GM12878 (cell line): ENCODE data around the gene WNK2. TPM values are rescaled to one million over a fixed set of nuclear protein-coding genes. Genes with fewer than 3 reads are reported as not detected.

Source experiments
- ATAC-seq: fragments of 200-7000 bp; cut with Tn5 transposase; 3 replicates; pipeline ENCODE4 v1.9.1; 2020; ENCODE audit warnings: mild to moderate bottlenecking, moderate library complexity
- BruUV-seq: library from RNA; stranded (reverse); fragments of 400-500 nt; replicated peaks from 2 replicates; lab custom pipeline; 2021; lab: Mats Ljungman, UMichigan
- CTCF ChIA-PET: fragments of 300-600 bp; sonication (Branson Sonifier 250); formaldehyde crosslinking; extraction: SDS; loops from one replicate; lab custom pipeline; 2021; ENCODE audit warnings: inconsistent platforms; lab: Yijun Ruan, JAX
- POLR2A ChIA-PET: fragments of 350-600 bp; formaldehyde crosslinking; extraction: SDS; loops from one replicate; lab custom pipeline; 2021; ENCODE audit warnings: inconsistent platforms; lab: Charles Lee
- RAD21 ChIA-PET: fragments of 300-600 bp; sonication (Branson Sonifier 250); formaldehyde crosslinking; loops from one replicate; lab custom pipeline; 2023; ENCODE audit warnings: antibody characterized with exemption; ENCODE audit not compliant: unreplicated experiment; lab: Charles Lee
- SMC1A ChIA-PET: fragments of 300-600 bp; sonication (Branson Sonifier 250); formaldehyde crosslinking; loops from one replicate; lab custom pipeline; 2023; ENCODE audit not compliant: unreplicated experiment, uncharacterized antibody; lab: Charles Lee
- DNase-seq: peaks from one replicate; pipeline ENCODE4 v3.0.0-alpha.2; 2011; ENCODE audit warnings: low read depth, low spot score
- FAIRE-seq: peaks from 3 replicates; lab custom pipeline; 2011; peaks lifted over from hg19 to GRCh38; lab: Jason Lieb, UNC
- H2AFZ ChIP-seq: 2 replicates; pipeline ENCODE4 v1.6.0; 2011; ENCODE audit warnings: low read depth, low read length, control low read depth; ENCODE audit not compliant: control insufficient read depth
- H3K27ac ChIP-seq: 2 replicates; pipeline ENCODE4 v1.5.1; 2011; ENCODE audit warnings: control low read depth; ENCODE audit not compliant: control insufficient read depth, insufficient read depth
- H3K27me3 ChIP-seq, 2 experiments: replicated peaks in 1 of 2; 2 replicates each; pipeline versions ENCODE4 v1.6.0 to v1.6.1; 2011; ENCODE audit warnings: low read length in 1 of 2; ENCODE audit not compliant: control insufficient read depth in 2 of 2, insufficient read depth in 2 of 2
- H3K36me3 ChIP-seq, 2 experiments: 2 replicates each; pipeline ENCODE4 v1.5.1; 2011; ENCODE audit warnings: low read length in 1 of 2; ENCODE audit not compliant: control insufficient read depth in 2 of 2, insufficient read depth in 2 of 2
- H3K4me1 ChIP-seq: 2 replicates; pipeline ENCODE4 v1.6.1; 2011; ENCODE audit warnings: mild to moderate bottlenecking, low read length, moderate library complexity, mixed read lengths; ENCODE audit not compliant: control insufficient read depth, insufficient read depth
- H3K4me2 ChIP-seq: 2 replicates; pipeline ENCODE4 v1.6.0; 2011; ENCODE audit warnings: control low read depth; ENCODE audit not compliant: control insufficient read depth, insufficient read depth
- H3K4me3 ChIP-seq: fragments of 200-600 bp; sonication (generic); 2 replicates; pipeline ENCODE4 v1.5.1; 2016
- H3K79me2 ChIP-seq: 2 replicates; pipeline ENCODE4 v1.6.0; 2011; ENCODE audit warnings: low read length; ENCODE audit not compliant: control insufficient read depth, insufficient read depth
- H3K9ac ChIP-seq: 2 replicates; pipeline ENCODE4 v1.8.0; 2011; ENCODE audit warnings: low read length, control low read depth, mixed read lengths; ENCODE audit not compliant: control insufficient read depth, insufficient read depth
- H3K9me3 ChIP-seq: replicated peaks from 3 replicates; pipeline ENCODE4 v1.5.1; 2011; ENCODE audit warnings: mild to moderate bottlenecking, low read length; ENCODE audit not compliant: control insufficient read depth, insufficient read depth
- H4K20me1 ChIP-seq: 2 replicates; pipeline ENCODE4 v1.6.0; 2011; ENCODE audit not compliant: control insufficient read depth, insufficient read depth
- BHLHE40 ChIP-seq, 2 experiments: fragments of 450-650 bp in 1 of 2; IDR thresholded peaks; 2 replicates each; pipeline ENCODE4 v1.6.1; 2011 to 2017; ENCODE audit warnings: low read depth in 2 of 2, borderline replicate concordance in 1 of 2, improper control_type of control experiment in 1 of 2, low read length in 1 of 2, mild to moderate bottlenecking in 1 of 2
- HCFC1 ChIP-seq: fragments of 150-350 bp; IDR thresholded peaks from 2 replicates; pipeline ENCODE4 v1.6.1; 2014; ENCODE audit warnings: low read length
- HDAC2 ChIP-seq: fragments of 200-600 bp; sonication (generic); IDR thresholded peaks from 2 replicates; pipeline ENCODE4 v1.6.1; 2017
- HDGF ChIP-seq: fragments of 450-650 bp; IDR thresholded peaks from 2 replicates; pipeline ENCODE4 v1.6.1; 2016; ENCODE audit warnings: antibody characterized with exemption
- KDM1A ChIP-seq: fragments of 200-600 bp; sonication (generic); IDR thresholded peaks from 2 replicates; pipeline ENCODE4 v1.6.1; 2016; ENCODE audit warnings: borderline replicate concordance
- NFIC ChIP-seq: IDR thresholded peaks from 2 replicates; pipeline ENCODE4 v1.6.1; 2012; ENCODE audit warnings: low read depth, mild to moderate bottlenecking, inconsistent platforms, low read length, moderate library complexity
- PAX8 ChIP-seq: fragments of 450-650 bp; IDR thresholded peaks from 2 replicates; pipeline ENCODE4 v1.6.1; 2017; ENCODE audit warnings: mild to moderate bottlenecking, moderate library complexity
- SIN3A ChIP-seq: IDR thresholded peaks from 2 replicates; pipeline ENCODE4 v1.6.1; 2012; ENCODE audit warnings: low read depth, low read length, improper control_type of control experiment
- TCF3 ChIP-seq: IDR thresholded peaks from 2 replicates; pipeline ENCODE4 v1.6.1; 2012; ENCODE audit warnings: low read depth, mild to moderate bottlenecking, low read length, borderline replicate concordance; ENCODE audit not compliant: insufficient read depth
- TCF7 ChIP-seq: IDR thresholded peaks from 2 replicates; pipeline ENCODE4 v1.6.1; 2014; ENCODE audit warnings: antibody characterized with exemption, borderline replicate concordance
- WGBS: methylation state at CpG from one replicate; pipeline ENCODE4 v1.1.6; 2016; ENCODE audit warnings: low lambda C conversion rate; ENCODE audit not compliant: insufficient replicate concordance, insufficient coverage; ENCODE audit errors: missing lambda C conversion rate; 5-methylcytosine and 5-hydroxymethylcytosine counted together
- in situ Hi-C: fragments of 300-500 bp; cut with MboI; formaldehyde crosslinking; loops from 9 replicates; pipeline ENCODE4 v1.14.3; 2018; ENCODE audit warnings: mixed read lengths
- intact Hi-C: fragments of 100-400 bp; cut with micrococcal nuclease; formaldehyde crosslinking; loops from one replicate; pipeline ENCODE4 v1.14.2; 2022; ENCODE audit not compliant: unreplicated experiment
- polyA plus RNA-seq, 11 experiments: library from polyadenylated mRNA; depleted of rRNA in 4 of 11; unstranded in 6 of 11; stranded (reverse) in 5 of 11; fragments of >200 nt; fragmentation: Nextera tagmentation in 4 of 11; fragmentation: Illumina TruSeq in 1 of 11; extraction: Ambion mirVana in 4 of 11; extraction: Trizol in 1 of 11; gene quantifications; 1 replicate in 1 of 11; 2 replicates in 10 of 11; pipeline versions ENCODE4 v1.2.1 to v1.2.3, GENCODE V29; 2011 to 2016; ENCODE audit warnings: inconsistent platforms in 2 of 11, missing spikeins in 2 of 11, low read depth in 1 of 11
- total RNA-seq, 4 experiments: library from RNA; depleted of rRNA in 3 of 4; stranded (reverse); fragments of >200 nt in 3 of 4; fragmentation: Illumina TruSeq in 1 of 4; extraction: Trizol in 1 of 4; gene quantifications; 2 replicates each; pipeline versions ENCODE4 v1.2.1 to v1.2.3, GENCODE V29; 2013 to 2021
- TF ChIP-seq, protein P1 (sequence below): IDR thresholded peaks from 2 replicates; pipeline ENCODE4 v1.6.1; 2012; ENCODE audit warnings: low read length, inconsistent platforms

Gene WNK2
- total and polyA plus RNA-seq, 10 of the 15 experiments (the other 5 are each of a cell fraction or from before 2014, with no cell fraction given), result 0.15 TPM; not detected in 9

GRCh38 chr9:93299418-93300174, 115.7 kb downstream of the WNK2 start:
- ChIA-PET CTCF (no interaction called here), SMC1A (no interaction called here), POLR2A (interaction anchor here (0.6 kb wide), 1 partner anchor 13 kb away, joined by 3 read pairs; no protein-coding TSS in a partner anchor), RAD21 (interaction anchor here (1.2 kb wide), 1 partner anchor 342 kb away, joined by 4 read pairs; no protein-coding TSS in a partner anchor)
- Histone ChIP-seq H3K4me2 (no peak overlapping the region), H3K4me3 (no peak overlapping the region), H3K9me3 (no peaks in the 10 kb centered on the region), H3K9ac (no peak overlapping the region), H3K27me3 (no peaks in the 10 kb centered on the region; a peak in 1 of 4 replicates), H3K36me3 (no peaks in the 10 kb centered on the region), H2AFZ (no peak overlapping the region), H3K27ac (no peak overlapping the region), H3K79me2 (no peaks in the 10 kb centered on the region), H4K20me1 (no peaks in the 10 kb centered on the region), H3K4me1 (no peaks in the 10 kb centered on the region)
- no TSS peak for BruUV-seq
- in situ Hi-C loops, result loop anchor here (5.0 to 10.0 kb wide), 3 partner anchors 137 to 345 kb away; no protein-coding TSS in a partner anchor
- intact Hi-C loops, result no loop called here
- ATAC-seq (no peak), FAIRE-seq (no peak), DNase-seq (no peak)
- TF ChIP-seq KDM1A (no peak), PAX8 (no peak), HCFC1 (no peak)
- WGBS, result 34% methylated on average over 26 of the region's 26 CpGs

- in situ Hi-C loops, result loop anchor here (5.0 to 10.0 kb wide), 3 partner anchors 138 to 345 kb away; no protein-coding TSS in a partner anchor
- H3K9me3 ChIP-seq, result no peaks in the 10 kb centered on the region
- RAD21 ChIA-PET, result no interaction called here
- no peak overlapping the region for H2AFZ ChIP-seq
- intact Hi-C loops, result no loop called here
- no peak overlapping the region for H3K27ac ChIP-seq
- SMC1A ChIA-PET, result no interaction called here
- DNase-seq, result no peak
- H3K4me3 ChIP-seq, result no peak overlapping the region
- POLR2A ChIA-PET, result no interaction called here
- TF ChIP-seq BHLHE40 (IDR thresholded peaks at IDR 0.05; ENCODE audit: borderline replicate concordance in 1 of 2, low read depth in 2 of 2, low read length in 1 of 2) (no peak), TCF7 (no peak), NFIC (no peak), SIN3A (no peak), HCFC1 (no peak), HDAC2 (no peak), HDGF (no peak), TCF3 (no peak)
- TF ChIP-seq, protein P1, sequence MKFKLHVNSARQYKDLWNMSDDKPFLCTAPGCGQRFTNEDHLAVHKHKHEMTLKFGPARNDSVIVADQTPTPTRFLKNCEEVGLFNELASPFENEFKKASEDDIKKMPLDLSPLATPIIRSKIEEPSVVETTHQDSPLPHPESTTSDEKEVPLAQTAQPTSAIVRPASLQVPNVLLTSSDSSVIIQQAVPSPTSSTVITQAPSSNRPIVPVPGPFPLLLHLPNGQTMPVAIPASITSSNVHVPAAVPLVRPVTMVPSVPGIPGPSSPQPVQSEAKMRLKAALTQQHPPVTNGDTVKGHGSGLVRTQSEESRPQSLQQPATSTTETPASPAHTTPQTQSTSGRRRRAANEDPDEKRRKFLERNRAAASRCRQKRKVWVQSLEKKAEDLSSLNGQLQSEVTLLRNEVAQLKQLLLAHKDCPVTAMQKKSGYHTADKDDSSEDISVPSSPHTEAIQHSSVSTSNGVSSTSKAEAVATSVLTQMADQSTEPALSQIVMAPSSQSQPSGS, result no peak
- no TSS peak for BruUV-seq
- H3K27me3 ChIP-seq, result no peaks in the 10 kb centered on the region; a peak in 1 of 4 replicates
- H3K4me2 ChIP-seq, result no peak overlapping the region
- no peak for FAIRE-seq
- H3K36me3 ChIP-seq, result no peaks in the 10 kb centered on the region
- H4K20me1 ChIP-seq, result no peaks in the 10 kb centered on the region
- CTCF ChIA-PET, result no interaction called here
- no peak for ATAC-seq
- no peaks in the 10 kb centered on the region for H3K79me2 ChIP-seq
- 49% methylated on average over 14 of the region's 14 CpGs for WGBS
- H3K4me1 ChIP-seq, result no peaks in the 10 kb centered on the region
- no peak overlapping the region for H3K9ac ChIP-seq
Observed at GRCh38 chr9:93300175-93300572, 116.2 kb downstream of the WNK2 start.
